ENCODE data around the gene RSKR. TPM values are rescaled to one million over a fixed set of nuclear protein-coding genes. Genes with fewer than 3 reads are reported as not detected.
"Not testable (repeated sequence)": the region's sequence is repeated elsewhere in the genome, so short reads cannot be mapped to it uniquely, and the experiment has no call there.

Gene RSKR
- total RNA-seq, 1 experiment from 2014 or later: 35.1 TPM

DNA sequence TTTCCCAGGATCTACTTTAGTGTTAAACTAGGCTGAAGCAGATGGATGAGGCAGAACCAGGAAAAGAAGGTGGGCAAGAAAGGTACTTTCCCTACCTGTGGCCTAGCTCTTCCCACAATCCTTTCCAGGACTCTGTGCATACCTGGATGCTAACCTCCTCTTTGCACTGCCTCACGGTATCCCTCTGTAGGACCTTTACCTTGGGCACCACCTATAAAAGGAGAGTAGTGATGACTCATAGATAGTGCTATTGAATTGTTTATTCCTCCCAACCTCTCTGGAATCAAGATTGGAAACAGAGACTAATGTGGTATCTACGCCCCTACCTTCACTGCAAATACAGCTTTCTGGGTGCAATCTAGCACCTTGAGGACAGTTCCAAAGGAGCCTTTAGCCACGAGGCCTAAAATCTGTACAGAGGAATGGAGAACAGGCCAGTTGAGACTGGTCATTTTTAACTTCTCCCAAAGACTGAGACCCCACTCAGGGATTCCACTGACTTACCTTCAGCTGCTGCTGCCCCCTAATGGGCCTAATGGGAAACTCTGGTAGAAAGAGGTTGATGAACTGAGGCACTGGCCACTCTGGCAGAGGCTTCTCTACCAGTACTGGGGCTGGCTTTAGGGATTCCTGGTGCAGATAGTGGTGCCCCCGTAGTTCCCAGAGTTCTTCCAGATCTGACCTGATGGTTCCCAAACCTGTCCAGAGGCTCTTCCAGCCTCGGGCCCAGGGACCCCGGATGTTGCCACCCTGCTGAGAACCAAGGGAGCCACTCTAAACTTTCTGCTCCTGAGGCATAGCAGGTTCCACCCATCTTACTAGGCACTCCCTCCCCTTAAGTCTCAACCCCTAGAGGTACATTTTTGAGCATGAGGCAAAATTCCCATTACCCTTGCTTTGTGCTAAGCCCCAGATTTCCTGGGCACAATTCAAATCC, 781 bp downstream of the RSKR start:
- BruUV-seq (replicated peaks): no TSS peak
- Mint-ChIP-seq H3K27me3 (ENCODE audit: unreplicated experiment) (no peaks in the 10 kb centered on the region), H3K4me1 (ENCODE audit: low read depth, unreplicated experiment) (no peaks in the 10 kb centered on the region), H3K36me3 (ENCODE audit: insufficient read depth, unreplicated experiment) (peaks cover 11% of the 10 kb centered on the region), H3K27ac (ENCODE audit: unreplicated experiment) (no peak overlapping the region), H3K4me3 (ENCODE audit: low read depth, unreplicated experiment) (no peak overlapping the region), H3K9me3 (ENCODE audit: low read depth, unreplicated experiment) (no peaks in the 10 kb centered on the region)
- DNase-seq: peak; percentile 46
- CTCF ChIA-PET: interaction anchor here (1.5 kb wide), 1 partner anchor 118 kb away, joined by 5 read pairs; no protein-coding TSS in a partner anchor
- intact Hi-C loops (cut with micrococcal nuclease; ENCODE audit: unreplicated experiment): loop anchor here (5.0 kb wide), 1 partner anchor 121 kb away; no protein-coding TSS in a partner anchor
- TF ChIP-seq CTCF (IDR thresholded peaks at IDR 0.05; ENCODE audit: unreplicated experiment): peak; percentile 24

DNA sequence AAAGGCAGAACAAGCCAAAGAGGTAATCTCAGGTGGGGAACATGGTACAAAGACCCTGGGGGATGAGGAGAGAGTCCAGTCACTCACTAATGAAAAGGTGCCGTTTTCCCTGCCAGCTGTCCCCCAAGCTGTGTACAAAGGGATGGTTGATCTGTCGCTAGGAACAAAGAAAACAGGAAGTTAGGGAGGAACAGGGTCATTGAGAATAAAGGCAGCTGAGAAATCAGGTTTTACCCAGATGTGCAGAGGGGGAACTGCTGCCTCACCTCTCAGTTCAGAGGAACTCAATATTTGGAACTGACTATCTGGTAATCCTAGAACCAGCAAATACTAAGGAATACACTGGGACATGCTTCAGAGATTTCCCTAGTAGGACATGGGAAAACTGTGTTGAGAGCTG, 1.5 kb downstream of the RSKR start:
- no peak for DNase-seq
- BruUV-seq (replicated peaks): no TSS peak
- H3K27ac Mint-ChIP-seq (ENCODE audit: unreplicated experiment): no peak overlapping the region
- H3K4me1 Mint-ChIP-seq (ENCODE audit: low read depth, unreplicated experiment): no peaks in the 10 kb centered on the region
- H3K36me3 Mint-ChIP-seq (ENCODE audit: insufficient read depth, unreplicated experiment): peaks cover 11% of the 10 kb centered on the region
- H3K4me3 Mint-ChIP-seq (ENCODE audit: low read depth, unreplicated experiment): no peak overlapping the region
- no peaks in the 10 kb centered on the region for H3K27me3 Mint-ChIP-seq (ENCODE audit: unreplicated experiment)
- CTCF ChIA-PET: interaction anchor here (1.5 kb wide), 1 partner anchor 117 kb away, joined by 5 read pairs; no protein-coding TSS in a partner anchor
- intact Hi-C loops (cut with micrococcal nuclease; ENCODE audit: unreplicated experiment): loop anchor here (5.0 kb wide), 1 partner anchor 120 kb away; no protein-coding TSS in a partner anchor
- H3K9me3 Mint-ChIP-seq (ENCODE audit: low read depth, unreplicated experiment): no peaks in the 10 kb centered on the region
- no peak for TF ChIP-seq CTCF (IDR thresholded peaks at IDR 0.05; ENCODE audit: unreplicated experiment)

DNA sequence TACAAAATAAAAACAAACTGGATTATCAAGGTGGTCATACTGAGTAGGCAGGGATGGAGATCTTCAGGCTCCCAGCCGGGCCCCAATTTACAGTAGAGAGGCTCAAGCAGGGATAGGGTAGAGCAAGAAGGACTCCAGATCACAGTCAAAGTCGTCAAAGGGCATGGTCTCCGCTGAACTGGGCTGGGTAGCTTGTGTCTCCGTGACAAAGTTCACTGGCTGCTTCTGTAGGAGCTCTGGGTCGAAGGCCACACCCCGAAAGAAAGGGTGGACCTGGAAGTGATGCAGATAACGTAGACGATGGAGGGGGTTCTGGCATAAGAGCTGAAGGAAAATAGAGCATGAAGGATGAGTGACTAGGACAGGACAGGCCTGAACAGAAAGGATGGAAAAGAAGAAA, 3.6 kb downstream of the RSKR start:
- Mint-ChIP-seq H3K27me3 (ENCODE audit: unreplicated experiment) (no peaks in the 10 kb centered on the region), H3K27ac (ENCODE audit: unreplicated experiment) (no peak overlapping the region), H3K36me3 (ENCODE audit: insufficient read depth, unreplicated experiment) (peaks cover 23% of the 10 kb centered on the region), H3K9me3 (ENCODE audit: low read depth, unreplicated experiment) (no peaks in the 10 kb centered on the region), H3K4me3 (ENCODE audit: low read depth, unreplicated experiment) (no peak overlapping the region), H3K4me1 (ENCODE audit: low read depth, unreplicated experiment) (no peaks in the 10 kb centered on the region)
- TF ChIP-seq CTCF (IDR thresholded peaks at IDR 0.05; ENCODE audit: unreplicated experiment): no peak
- BruUV-seq (replicated peaks): no TSS peak
- DNase-seq: no peak
- CTCF ChIA-PET: no interaction called here
- intact Hi-C loops (cut with micrococcal nuclease; ENCODE audit: unreplicated experiment): loop anchor here (5.0 kb wide), 1 partner anchor 118 kb away; no protein-coding TSS in a partner anchor

DNA sequence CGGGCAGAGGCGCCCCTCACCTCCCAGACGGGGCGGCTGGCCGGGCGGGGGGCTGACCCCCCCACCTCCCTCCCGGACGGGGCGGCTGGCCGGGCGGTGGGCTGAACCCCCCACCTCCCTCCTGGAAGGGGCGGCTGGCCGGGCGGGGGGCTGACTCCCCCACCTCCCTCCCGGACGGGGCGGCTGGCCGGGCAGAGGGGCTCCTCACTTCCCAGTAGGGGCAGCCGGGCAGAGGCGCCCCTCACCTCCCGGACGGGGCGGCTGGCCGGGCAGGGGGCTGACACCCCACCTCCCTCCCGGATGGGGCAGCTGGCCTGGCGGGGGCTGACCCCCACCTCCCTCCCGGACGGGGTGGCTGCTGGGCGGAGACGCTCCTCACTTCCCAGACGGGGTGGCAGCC, 10.0 kb downstream of the RSKR start:
- H3K9me3 Mint-ChIP-seq (ENCODE audit: low read depth, unreplicated experiment); H3K27me3 Mint-ChIP-seq (ENCODE audit: unreplicated experiment); H3K27ac Mint-ChIP-seq (ENCODE audit: unreplicated experiment); BruUV-seq (replicated peaks); H3K4me3 Mint-ChIP-seq (ENCODE audit: low read depth, unreplicated experiment); H3K4me1 Mint-ChIP-seq (ENCODE audit: low read depth, unreplicated experiment); CTCF ChIA-PET; intact Hi-C loops (cut with micrococcal nuclease; ENCODE audit: unreplicated experiment); DNase-seq: not testable (repeated sequence)
- H3K36me3 Mint-ChIP-seq (ENCODE audit: insufficient read depth, unreplicated experiment): peaks cover 53% of the 10 kb centered on the region
